ENCODE measurements around the gene TMIGD1. TPM values are rescaled to one million over a fixed set of nuclear protein-coding genes. Genes with fewer than 3 reads are reported as not detected.
A peak's percentile ranks its signal among the peaks of the same experiment; 100 is the strongest.

TMIGD1 gene
- total RNA-seq, 2 donors from 2014 or later = not detected

- TF ChIP-seq CTCF (IDR thresholded peaks at IDR 0.05) (no peak), POLR2A (IDR thresholded peaks at IDR 0.05) (no peak)
- DNase-seq = no peak
- Histone ChIP-seq H3K27me3 (no peaks in the 10 kb centered on the region), H3K36me3 (replicated peaks in 1 of 2; ENCODE audit: insufficient read depth in 1 of 2, low read depth in 2 of 2) (no peaks in the 10 kb centered on the region), H3K4me3 (peak overlapping the region; percentile 38 to 75), H3K9me3 (no peaks in the 10 kb centered on the region), H3K27ac (peak overlapping the region in 3 of 4 donors; percentile 76 to 86 (median 85)), H3K4me1 (peaks cover 53% of the 10 kb centered on the region)
- 6 to 7% methylated on average over 5 of the region's 5 CpGs for WGBS, 2 donors
- ATAC-seq = no peak
- intact Hi-C loops (cut with DNase I) = no loop called here
These were observed 46.1 kb upstream of the TMIGD1 start for GRCh38 chr17:30379903-30380381.

GRCh38 chr17:30379303-30379902, 45.5 kb upstream of the TMIGD1 start:
- Histone ChIP-seq H3K36me3 (replicated peaks in 1 of 2; ENCODE audit: insufficient read depth in 1 of 2, low read depth in 2 of 2) (no peaks in the 10 kb centered on the region), H3K9me3 (no peaks in the 10 kb centered on the region), H3K27me3 (no peaks in the 10 kb centered on the region), H3K4me3 (peak overlapping the region; percentile 38 to 75), H3K4me1 (peaks cover 53% of the 10 kb centered on the region), H3K27ac (peak overlapping the region; percentile 68 to 86 (median 80))
- DNase-seq = peak; percentile 22 to 43 (median 31)
- intact Hi-C loops (cut with DNase I) = no loop called here
- ATAC-seq = peak; percentile 25
- no peak for TF ChIP-seq POLR2A (IDR thresholded peaks at IDR 0.05)
- TF ChIP-seq CTCF (IDR thresholded peaks at IDR 0.05) = no peak
- WGBS, 2 donors = 1% methylated on average over 14 to 67 of the region's 68 CpGs

GRCh38 chr17:30378825-30379302, 45.0 kb upstream of the TMIGD1 start, which contains the start of gene CPD:
CPD (plus strand) TSS chr17:30378927; CDS start chr17:30378981, 54 bp downstream.
- H3K27me3 ChIP-seq = no peaks in the 10 kb centered on the region
- DNase-seq (peak; percentile 97 to 98 (median 98)), ATAC-seq (peak; percentile 98)
- intact Hi-C loops (cut with DNase I) = no loop called here
- peaks cover 53% of the 10 kb centered on the region for H3K4me1 ChIP-seq
- 0% methylated on average over 4 to 59 of the region's 59 CpGs for WGBS, 2 donors
- H3K9me3 ChIP-seq = no peaks in the 10 kb centered on the region
- TF ChIP-seq CTCF (IDR thresholded peaks at IDR 0.05) = peak in 1 of 7 experiments; percentile 8
- TF ChIP-seq POLR2A (IDR thresholded peaks at IDR 0.05) = peak; percentile 78 to 90 (median 86)
- H3K4me3 ChIP-seq = peak within 1 kb of the TSS; percentile 38 to 75
- H3K36me3 ChIP-seq (replicated peaks in 1 of 2; ENCODE audit: insufficient read depth in 1 of 2, low read depth in 2 of 2) = no peaks in the 10 kb centered on the region
- peak within 1 kb of the TSS; percentile 68 to 86 (median 80) for H3K27ac ChIP-seq

- H3K36me3 ChIP-seq (replicated peaks in 1 of 2; ENCODE audit: insufficient read depth in 1 of 2, low read depth in 2 of 2) = no peaks in the 10 kb centered on the region
- no peak for TF ChIP-seq POLR2A (IDR thresholded peaks at IDR 0.05)
- peaks cover 51% of the 10 kb centered on the region for H3K4me1 ChIP-seq
- no peaks in the 10 kb centered on the region for H3K9me3 ChIP-seq
- WGBS, 2 donors = 6 to 15% methylated on average over 31 of the region's 31 CpGs
- peak overlapping the region; percentile 17 to 75 for H3K4me3 ChIP-seq
- ATAC-seq (peak; percentile 19), DNase-seq (peak; percentile 25 to 42 (median 31))
- peak overlapping the region in 3 of 4 donors; percentile 76 to 86 (median 85) for H3K27ac ChIP-seq
- H3K27me3 ChIP-seq = no peaks in the 10 kb centered on the region
- intact Hi-C loops (cut with DNase I) = no loop called here
These were observed 44.5 kb upstream of the TMIGD1 start for GRCh38 chr17:30378241-30378824.

- peak overlapping the region in 2 of 4 donors; percentile 85 to 86 for H3K27ac ChIP-seq
- peaks cover 45% of the 10 kb centered on the region for H3K4me1 ChIP-seq
- WGBS, 2 donors = 71 to 73% methylated on average over 11 of the region's 11 CpGs
- DNase-seq (no peak), ATAC-seq (no peak)
- H3K27me3 ChIP-seq = no peaks in the 10 kb centered on the region
- intact Hi-C loops (cut with DNase I) = no loop called here
- no peaks in the 10 kb centered on the region for H3K9me3 ChIP-seq
- no peak overlapping the region for H3K4me3 ChIP-seq
- TF ChIP-seq CTCF (IDR thresholded peaks at IDR 0.05) = no peak
- no peak for TF ChIP-seq POLR2A (IDR thresholded peaks at IDR 0.05)
- H3K36me3 ChIP-seq (replicated peaks in 1 of 2; ENCODE audit: insufficient read depth in 1 of 2, low read depth in 2 of 2) = no peaks in the 10 kb centered on the region
These were observed 43.9 kb upstream of the TMIGD1 start for GRCh38 chr17:30377574-30378240.
